ENCODE measurements around the gene DHDDS. TPM values are rescaled to one million over a fixed set of nuclear protein-coding genes. Genes with fewer than 3 reads are reported as not detected.

DHDDS gene
- total RNA-seq, result 33.6 and 39.7 TPM in 2 replicates

DNA sequence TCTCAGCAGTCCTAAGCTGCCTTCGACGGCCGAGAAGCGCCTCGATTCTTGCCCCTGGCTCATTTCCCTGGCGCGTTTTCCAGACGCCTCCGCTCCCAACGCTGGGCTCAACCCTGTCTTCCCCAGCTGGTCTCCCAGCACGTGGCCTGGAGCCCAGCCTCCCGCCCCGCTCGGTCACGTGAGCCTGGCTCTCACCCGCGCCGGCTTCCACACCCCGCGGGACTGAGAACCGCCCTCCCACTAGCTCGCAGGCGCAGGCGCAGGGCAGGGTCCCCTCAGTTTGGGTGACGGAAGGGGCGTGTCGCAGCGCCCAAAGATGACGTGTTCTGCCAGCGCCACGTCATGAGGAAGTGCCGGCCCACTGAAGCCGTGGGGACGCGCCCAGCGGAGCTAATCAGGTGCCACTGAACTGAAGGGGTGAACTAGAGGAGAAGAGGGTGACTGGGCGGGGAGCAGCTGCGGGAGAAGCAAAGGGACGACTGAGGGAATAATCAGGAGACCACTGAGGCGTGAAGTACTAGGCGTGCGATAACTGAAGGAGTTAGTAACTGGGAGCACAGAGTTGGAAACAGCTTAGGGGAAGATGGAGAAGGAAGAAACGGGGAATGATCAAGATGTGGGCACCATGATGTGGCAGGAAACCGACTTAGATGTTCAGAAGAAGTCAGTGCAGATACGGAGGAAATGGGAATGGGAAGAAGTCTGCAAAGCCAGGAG lies at the start of gene DHDDS:
Gene DHDDS (plus strand): TSS at position 343 of the 717 bp plus-strand sequence. CDS start 625 bp downstream, outside the sequence.

DNA sequence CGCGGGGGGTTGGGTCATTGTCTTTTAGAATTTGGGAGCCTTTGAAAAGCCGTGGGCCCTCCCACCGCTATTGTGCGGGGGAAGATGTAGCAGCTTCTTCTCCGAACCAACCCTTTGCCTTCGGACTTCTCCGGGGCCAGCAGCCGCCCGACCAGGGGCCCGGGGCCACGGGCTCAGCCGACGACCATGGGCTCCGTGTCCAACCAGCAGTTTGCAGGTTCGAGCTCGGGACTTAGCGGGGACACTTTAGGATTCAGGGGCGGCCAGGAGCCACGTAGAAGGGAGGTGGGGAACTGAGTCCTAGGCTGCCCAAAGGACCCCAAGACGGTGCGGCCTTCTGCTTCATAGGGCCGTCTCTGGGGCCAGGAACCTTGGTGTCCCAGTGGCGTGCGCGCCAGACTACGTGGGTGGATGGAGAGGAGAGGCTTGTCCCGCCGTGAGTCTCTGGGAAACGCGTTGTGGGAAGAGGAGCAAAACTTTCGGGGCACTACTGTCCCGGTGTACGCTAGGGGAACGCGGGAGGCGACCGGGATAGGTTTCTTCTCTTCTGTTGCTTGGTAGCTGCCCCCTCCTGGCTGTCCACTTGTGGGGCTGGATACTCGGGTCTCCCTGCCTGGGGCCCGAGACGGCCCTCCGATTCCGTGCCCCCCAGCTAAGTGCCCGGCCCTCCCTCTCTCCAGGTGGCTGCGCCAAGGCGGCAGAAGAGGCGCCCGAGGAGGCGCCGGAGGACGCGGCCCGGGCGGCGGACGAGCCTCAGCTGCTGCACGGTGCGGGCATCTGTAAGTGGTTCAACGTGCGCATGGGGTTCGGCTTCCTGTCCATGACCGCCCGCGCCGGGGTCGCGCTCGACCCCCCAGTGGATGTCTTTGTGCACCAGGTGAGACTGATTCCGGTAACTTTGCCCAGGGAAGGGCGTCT lies 21.2 kb upstream of the DHDDS start, which contains the start of gene LIN28A:
Gene LIN28A (plus strand): TSS at position 112 of the 918 bp plus-strand sequence. CDS start 75 bp downstream, at position 187.

GRCh38 chr1:26472320-26472900 lies 40.3 kb downstream of the DHDDS start, which contains the start of gene HMGN2:
Gene HMGN2, plus strand, starts transcription at chr1:26472440. Its CDS starts 173 bp downstream, at chr1:26472613.

Other genes with a start within 250 kb of the DHDDS start
- gene CATSPER4, start 241.7 kb upstream of the DHDDS start, total RNA-seq, result not detected in 2 replicates
- 4.9 and 17.8 TPM in 2 replicates for gene CEP85, start 198.1 kb upstream of the DHDDS start, total RNA-seq
- gene SH3BGRL3, start 152.2 kb upstream of the DHDDS start, total RNA-seq, result 121 and 161 TPM in 2 replicates
- gene UBXN11, start 125.7 kb upstream of the DHDDS start, total RNA-seq, result 3.6 and 8.7 TPM in 2 replicates
- gene CD52, start 114.4 kb upstream of the DHDDS start, total RNA-seq, result not detected in 2 replicates
- gene CRYBG2, start 78.2 kb upstream of the DHDDS start, total RNA-seq, result 0.16 and 0.25 TPM in 2 replicates
- gene ZNF683, start 59.6 kb upstream of the DHDDS start, total RNA-seq, result not detected in 2 replicates
- gene LIN28A, start 21.5 kb upstream of the DHDDS start, total RNA-seq, result 0.38 TPM in 1 of 2 replicates, not detected in the other
- gene HMGN2, start 40.1 kb downstream of the DHDDS start, total RNA-seq, result 149 and 379 TPM in 2 replicates
- gene RPS6KA1, start 97.4 kb downstream of the DHDDS start, total RNA-seq, result 30.4 and 36.5 TPM in 2 replicates

All from mesangial cell (primary cell).